SU-DHL-6 (cell line): Measurements from ENCODE around the gene ZNF689.

Experiments used
- CTCF ChIP-seq: fragments of 200-600 bp; sonication (generic); IDR thresholded peaks from one replicate; pipeline ENCODE4 v1.5.1; 2017; ENCODE audit warnings: antibody characterized with exemption, mild to moderate bottlenecking, low read length, moderate library complexity; ENCODE audit not compliant: insufficient read depth, poor library complexity, severe bottlenecking
- EZH2phosphoT487 ChIP-seq: fragments of 200-600 bp; sonication (generic), shearing (Covaris generic); conservative IDR thresholded peaks from 2 replicates; pipeline ENCODE4 v1.6.1; 2018; ENCODE audit warnings: mild to moderate bottlenecking, antibody characterized with exemption, low read length, moderate library complexity, mixed read lengths

- TF ChIP-seq EZH2phosphoT487, result no peak
- TF ChIP-seq CTCF, result no peak
Observed at GRCh38 chr16:30555315-30556124, 54.7 kb downstream of the ZNF689 start.
